Bronchial epithelial cell (primary cell): Measurements from ENCODE around the gene SPAG16. TPM values are rescaled to one million over a fixed set of nuclear protein-coding genes. Genes with fewer than 3 reads are reported as not detected.

Experiments used
- DNase-seq: peaks from one replicate; pipeline ENCODE4 v3.0.0-alpha.2; 2010; ENCODE audit warnings: low read depth
- FAIRE-seq: peaks from 2 replicates; lab custom pipeline; 2011; peaks lifted over from hg19 to GRCh38; lab: Jason Lieb, UNC
- H3K27me3 ChIP-seq: 2 replicates; pipeline ENCODE4 v1.5.1; 2011; ENCODE audit warnings: low read length; ENCODE audit not compliant: control insufficient read depth, insufficient read depth
- H3K36me3 ChIP-seq: 2 replicates; pipeline ENCODE4 v1.5.1; 2011; ENCODE audit warnings: low read length; ENCODE audit not compliant: control insufficient read depth, insufficient read depth
- H3K4me3 ChIP-seq: 2 replicates; pipeline ENCODE4 v1.5.1; 2011; ENCODE audit warnings: mild to moderate bottlenecking, low read depth, low read length, control low read depth
- CTCF ChIP-seq: IDR thresholded peaks from 2 replicates; pipeline ENCODE4 v1.5.1; 2011; ENCODE audit warnings: mild to moderate bottlenecking, moderate library complexity, low read length, control low read depth, inconsistent platforms; ENCODE audit not compliant: insufficient read depth, severe bottlenecking
- total RNA-seq: library from RNA; depleted of rRNA; stranded (reverse); fragments of >200 nt; gene quantifications from 2 replicates; pipeline ENCODE4 v1.2.1, GENCODE V29; 2014

Gene SPAG16
- total RNA-seq, 1 donor from 2014 or later, result 10.8 TPM

GRCh38 chr2:214393796-214394195, 1109.5 kb downstream of the SPAG16 start:
- TF ChIP-seq CTCF, result no peak
- H3K4me3 ChIP-seq, result no peak overlapping the region
- H3K27me3 ChIP-seq, result no peaks in the 10 kb centered on the region
- no peaks in the 10 kb centered on the region for H3K36me3 ChIP-seq
- FAIRE-seq, result no peak
- no peak for DNase-seq

GRCh38 chr2:214395040-214395439, 1110.8 kb downstream of the SPAG16 start:
- no peak for TF ChIP-seq CTCF
- Histone ChIP-seq H3K4me3 (no peak overlapping the region), H3K36me3 (no peaks in the 10 kb centered on the region), H3K27me3 (no peaks in the 10 kb centered on the region)
- FAIRE-seq (no peak), DNase-seq (peak; percentile 70)

- DNase-seq (peak; percentile 76), FAIRE-seq (no peak)
- H3K27me3 ChIP-seq, result no peaks in the 10 kb centered on the region
- no peak for TF ChIP-seq CTCF
- no peak overlapping the region for H3K4me3 ChIP-seq
- H3K36me3 ChIP-seq, result no peaks in the 10 kb centered on the region
Measured at GRCh38 chr2:214401580-214401979, 1117.3 kb downstream of the SPAG16 start.

- Histone ChIP-seq H3K4me3 (no peak overlapping the region), H3K27me3 (no peaks in the 10 kb centered on the region), H3K36me3 (no peaks in the 10 kb centered on the region)
- TF ChIP-seq CTCF, result no peak
- peak; percentile 26 for DNase-seq
- no peak for FAIRE-seq
Measured at GRCh38 chr2:214410128-214410775, 1126.0 kb downstream of the SPAG16 start.

GRCh38 chr2:214410918-214411554, 1126.8 kb downstream of the SPAG16 start, which contains the start of gene VWC2L:
VWC2L (plus strand) TSS chr2:214411054; CDS start chr2:214414194, 3,140 bp downstream.
- FAIRE-seq, result no peak
- DNase-seq, result peak; percentile 71
- H3K27me3 ChIP-seq, result no peaks in the 10 kb centered on the region
- H3K4me3 ChIP-seq, result no peak within 1 kb of the TSS
- H3K36me3 ChIP-seq, result no peaks in the 10 kb centered on the region
- no peak for TF ChIP-seq CTCF

GRCh38 chr2:214412679-214413078, 1128.4 kb downstream of the SPAG16 start:
- DNase-seq (no peak), FAIRE-seq (no peak)
- no peaks in the 10 kb centered on the region for H3K36me3 ChIP-seq
- TF ChIP-seq CTCF, result no peak
- H3K4me3 ChIP-seq, result no peak overlapping the region
- no peaks in the 10 kb centered on the region for H3K27me3 ChIP-seq
